ENCODE data around the gene COL20A1.

- no peak for TF ChIP-seq CTCF (conservative IDR thresholded peaks at IDR 0.05)
- TF ChIP-seq ZFX (IDR thresholded peaks at IDR 0.05), result no peak
These were observed 470 bp downstream of the COL20A1 start for GRCh38 chr20:63293456-63293855.
